ENCODE data around the gene SOWAHA. TPM values are rescaled to one million over a fixed set of nuclear protein-coding genes. Genes with fewer than 3 reads are reported as not detected.
A peak's percentile ranks its signal among the peaks of the same experiment; 100 is the strongest.
"Not testable (repeated sequence)": the region's sequence is repeated elsewhere in the genome, so short reads cannot be mapped to it uniquely, and the experiment has no call there.

Gene SOWAHA
- total RNA-seq, 2 donors from 2014 or later = not detected

- H3K9me3 ChIP-seq (ENCODE audit: control insufficient read depth, low read length, poor library complexity, severe bottlenecking) = no peaks in the 10 kb centered on the region
- no peaks in the 10 kb centered on the region for H3K36me3 Mint-ChIP-seq (ENCODE audit: low read depth)
- DNase-seq (no peak), ATAC-seq (no peak)
- H3K27me3 Mint-ChIP-seq = no peaks in the 10 kb centered on the region
- no peaks in the 10 kb centered on the region for H3K4me1 Mint-ChIP-seq
- H3K4me3 Mint-ChIP-seq = no peak overlapping the region
- H3K27ac Mint-ChIP-seq = no peak overlapping the region
These were observed 28.2 kb downstream of the SOWAHA start for GRCh38 chr5:132841305-132841704.

GRCh38 chr5:132848270-132848669 lies 35.2 kb downstream of the SOWAHA start:
- H3K9me3 ChIP-seq (ENCODE audit: control insufficient read depth, low read length, poor library complexity, severe bottlenecking) = no peaks in the 10 kb centered on the region
- no peak for DNase-seq
- H3K36me3 Mint-ChIP-seq (ENCODE audit: low read depth) = peaks cover 2% of the 10 kb centered on the region
- H3K4me1 Mint-ChIP-seq = peaks cover 3% of the 10 kb centered on the region
- H3K27ac Mint-ChIP-seq = no peak overlapping the region
- H3K4me3 Mint-ChIP-seq = no peak overlapping the region
- ATAC-seq = no peak
- H3K27me3 Mint-ChIP-seq = no peaks in the 10 kb centered on the region

GRCh38 chr5:132849347-132849746 lies 36.2 kb downstream of the SOWAHA start:
- ATAC-seq = no peak
- peaks cover 5% of the 10 kb centered on the region for H3K4me1 Mint-ChIP-seq
- no peak for DNase-seq

GRCh38 chr5:132850066-132850465 lies 37.0 kb downstream of the SOWAHA start:
- Mint-ChIP-seq H3K27me3 (peaks cover 4% of the 10 kb centered on the region), H3K4me1 (peaks cover 5% of the 10 kb centered on the region), H3K36me3 (ENCODE audit: low read depth) (peaks cover 2% of the 10 kb centered on the region), H3K4me3 (no peak overlapping the region), H3K27ac (no peak overlapping the region)
- ATAC-seq (no peak), DNase-seq (no peak)
- H3K9me3 ChIP-seq (ENCODE audit: control insufficient read depth, low read length, poor library complexity, severe bottlenecking) = no peaks in the 10 kb centered on the region

More at GRCh38 chr5:132849347-132849746, 36.2 kb downstream of the SOWAHA start:
- no peaks in the 10 kb centered on the region for H3K9me3 ChIP-seq (ENCODE audit: control insufficient read depth, low read length, poor library complexity, severe bottlenecking)
- Mint-ChIP-seq H3K27me3 (no peaks in the 10 kb centered on the region), H3K27ac (no peak overlapping the region), H3K36me3 (ENCODE audit: low read depth) (peaks cover 2% of the 10 kb centered on the region), H3K4me3 (no peak overlapping the region)

GRCh38 chr5:132853323-132853722 lies 40.2 kb downstream of the SOWAHA start:
- DNase-seq (no peak), ATAC-seq (no peak)
- H3K4me3 Mint-ChIP-seq = no peak overlapping the region
- no peak overlapping the region for H3K27ac Mint-ChIP-seq
- peaks cover 14% of the 10 kb centered on the region for H3K27me3 Mint-ChIP-seq
- peaks cover 5% of the 10 kb centered on the region for H3K4me1 Mint-ChIP-seq
- no peaks in the 10 kb centered on the region for H3K9me3 ChIP-seq (ENCODE audit: control insufficient read depth, low read length, poor library complexity, severe bottlenecking)
- peaks cover 2% of the 10 kb centered on the region for H3K36me3 Mint-ChIP-seq (ENCODE audit: low read depth)

- Mint-ChIP-seq H3K4me3 (no peak overlapping the region), H3K27me3 (peaks cover 14% of the 10 kb centered on the region), H3K36me3 (ENCODE audit: low read depth) (peaks cover 2% of the 10 kb centered on the region), H3K4me1 (peaks cover 5% of the 10 kb centered on the region), H3K27ac (no peak overlapping the region)
- no peak for ATAC-seq
- DNase-seq = no peak
- H3K9me3 ChIP-seq (ENCODE audit: control insufficient read depth, low read length, poor library complexity, severe bottlenecking) = no peaks in the 10 kb centered on the region
These were observed 40.7 kb downstream of the SOWAHA start for GRCh38 chr5:132853790-132854189.

- DNase-seq = no peak
- Mint-ChIP-seq H3K36me3 (ENCODE audit: low read depth) (peaks cover 2% of the 10 kb centered on the region), H3K4me3 (no peak overlapping the region), H3K4me1 (peaks cover 5% of the 10 kb centered on the region), H3K27me3 (peaks cover 14% of the 10 kb centered on the region), H3K27ac (no peak overlapping the region)
- no peaks in the 10 kb centered on the region for H3K9me3 ChIP-seq (ENCODE audit: control insufficient read depth, low read length, poor library complexity, severe bottlenecking)
- no peak for ATAC-seq
These were observed 41.2 kb downstream of the SOWAHA start for GRCh38 chr5:132854301-132854700.

- H3K27ac Mint-ChIP-seq; H3K4me3 Mint-ChIP-seq; H3K36me3 Mint-ChIP-seq (ENCODE audit: low read depth); H3K4me1 Mint-ChIP-seq; H3K9me3 ChIP-seq (ENCODE audit: control insufficient read depth, low read length, poor library complexity, severe bottlenecking); ATAC-seq; DNase-seq: not testable (repeated sequence)
- peaks cover 14% of the 10 kb centered on the region for H3K27me3 Mint-ChIP-seq
These were observed 41.9 kb downstream of the SOWAHA start for GRCh38 chr5:132854992-132855391.

- no peak overlapping the region for H3K27ac Mint-ChIP-seq
- no peak overlapping the region for H3K4me3 Mint-ChIP-seq
- H3K9me3 ChIP-seq (ENCODE audit: control insufficient read depth, low read length, poor library complexity, severe bottlenecking) = no peaks in the 10 kb centered on the region
- DNase-seq (no peak), ATAC-seq (no peak)
- peaks cover 2% of the 10 kb centered on the region for H3K36me3 Mint-ChIP-seq (ENCODE audit: low read depth)
- peaks cover 14% of the 10 kb centered on the region for H3K27me3 Mint-ChIP-seq
- H3K4me1 Mint-ChIP-seq = peaks cover 2% of the 10 kb centered on the region
These were observed 42.9 kb downstream of the SOWAHA start for GRCh38 chr5:132856011-132856410.

- Mint-ChIP-seq H3K36me3 (ENCODE audit: low read depth) (no peaks in the 10 kb centered on the region), H3K27ac (no peak overlapping the region), H3K27me3 (peaks cover 18% of the 10 kb centered on the region), H3K4me1 (no peaks in the 10 kb centered on the region), H3K4me3 (no peak overlapping the region)
- DNase-seq (no peak), ATAC-seq (no peak)
- no peaks in the 10 kb centered on the region for H3K9me3 ChIP-seq (ENCODE audit: control insufficient read depth, low read length, poor library complexity, severe bottlenecking)
These were observed 46.9 kb downstream of the SOWAHA start for GRCh38 chr5:132859889-132860437.

- Mint-ChIP-seq H3K4me1 (no peaks in the 10 kb centered on the region), H3K36me3 (ENCODE audit: low read depth) (no peaks in the 10 kb centered on the region), H3K4me3 (no peak overlapping the region), H3K27me3 (peaks cover 10% of the 10 kb centered on the region), H3K27ac (no peak overlapping the region)
- ATAC-seq (no peak), DNase-seq (no peak)
- H3K9me3 ChIP-seq (ENCODE audit: control insufficient read depth, low read length, poor library complexity, severe bottlenecking) = no peaks in the 10 kb centered on the region
These were observed 47.6 kb downstream of the SOWAHA start for GRCh38 chr5:132860742-132861141.

GRCh38 chr5:132865668-132866341 lies 52.7 kb downstream of the SOWAHA start:
- peaks cover 4% of the 10 kb centered on the region for H3K36me3 Mint-ChIP-seq (ENCODE audit: low read depth)

More at GRCh38 chr5:132865668-132866341, 52.7 kb downstream of the SOWAHA start:
- DNase-seq (no peak), ATAC-seq (no peak)
- Mint-ChIP-seq H3K4me1 (peaks cover 14% of the 10 kb centered on the region), H3K27me3 (peaks cover 7% of the 10 kb centered on the region), H3K27ac (peak overlapping the region; percentile 98), H3K4me3 (peak overlapping the region; percentile 98)
- no peaks in the 10 kb centered on the region for H3K9me3 ChIP-seq (ENCODE audit: control insufficient read depth, low read length, poor library complexity, severe bottlenecking)

All from T-helper 17 cell (primary cell).